ENCODE measurements around the gene PLAAT4. TPM values are rescaled to one million over a fixed set of nuclear protein-coding genes. Genes with fewer than 3 reads are reported as not detected.

The PLAAT4 gene
- total RNA-seq, 1 experiment from 2014 or later = 1.2 TPM

DNA sequence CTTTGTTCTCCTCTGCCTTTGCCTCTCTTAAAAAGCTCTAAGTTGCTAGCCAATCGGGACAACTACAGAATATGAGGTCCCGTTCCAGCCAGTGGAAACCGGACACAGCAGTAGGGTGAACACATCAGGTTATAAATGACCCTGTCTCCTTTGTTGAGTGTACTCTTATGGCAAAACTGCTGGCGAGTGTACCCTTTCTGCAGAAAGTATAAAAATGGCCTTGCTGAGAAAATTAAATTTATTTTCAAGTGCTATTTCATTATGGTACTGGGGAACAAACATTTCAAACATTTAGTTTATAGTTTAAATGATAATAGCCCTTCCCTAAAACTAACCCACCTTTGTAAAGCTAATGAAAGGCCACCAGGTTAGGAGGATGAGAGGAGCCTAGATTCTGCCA, 36.7 kb upstream of the PLAAT4 start:
- H3K4me1 ChIP-seq = no peaks in the 10 kb centered on the region
- Mint-ChIP-seq H3K4me3 (ENCODE audit: unreplicated experiment) (no peak overlapping the region), H3K27me3 (ENCODE audit: insufficient read depth, unreplicated experiment) (no peaks in the 10 kb centered on the region), H3K27ac (ENCODE audit: unreplicated experiment) (no peak overlapping the region), H3K9me3 (ENCODE audit: unreplicated experiment) (peaks cover 80% of the 10 kb centered on the region), H3K4me1 (ENCODE audit: low read depth, unreplicated experiment) (peaks cover 7% of the 10 kb centered on the region), H3K36me3 (ENCODE audit: insufficient read depth, unreplicated experiment) (no peaks in the 10 kb centered on the region)
- no peaks in the 10 kb centered on the region for H3K36me3 ChIP-seq (ENCODE audit: control insufficient read depth, insufficient read depth, low read length)
- H3K9me3 ChIP-seq = peaks cover 9% of the 10 kb centered on the region
- TF ChIP-seq, protein P1, sequence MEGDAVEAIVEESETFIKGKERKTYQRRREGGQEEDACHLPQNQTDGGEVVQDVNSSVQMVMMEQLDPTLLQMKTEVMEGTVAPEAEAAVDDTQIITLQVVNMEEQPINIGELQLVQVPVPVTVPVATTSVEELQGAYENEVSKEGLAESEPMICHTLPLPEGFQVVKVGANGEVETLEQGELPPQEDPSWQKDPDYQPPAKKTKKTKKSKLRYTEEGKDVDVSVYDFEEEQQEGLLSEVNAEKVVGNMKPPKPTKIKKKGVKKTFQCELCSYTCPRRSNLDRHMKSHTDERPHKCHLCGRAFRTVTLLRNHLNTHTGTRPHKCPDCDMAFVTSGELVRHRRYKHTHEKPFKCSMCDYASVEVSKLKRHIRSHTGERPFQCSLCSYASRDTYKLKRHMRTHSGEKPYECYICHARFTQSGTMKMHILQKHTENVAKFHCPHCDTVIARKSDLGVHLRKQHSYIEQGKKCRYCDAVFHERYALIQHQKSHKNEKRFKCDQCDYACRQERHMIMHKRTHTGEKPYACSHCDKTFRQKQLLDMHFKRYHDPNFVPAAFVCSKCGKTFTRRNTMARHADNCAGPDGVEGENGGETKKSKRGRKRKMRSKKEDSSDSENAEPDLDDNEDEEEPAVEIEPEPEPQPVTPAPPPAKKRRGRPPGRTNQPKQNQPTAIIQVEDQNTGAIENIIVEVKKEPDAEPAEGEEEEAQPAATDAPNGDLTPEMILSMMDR (IDR thresholded peaks at IDR 0.05; ENCODE audit: insufficient read depth in 1 of 2, low read depth in 1 of 2, low read length in 1 of 2, severe bottlenecking in 1 of 2, unreplicated experiment in 1 of 2) = no peak
- DNase-seq = no peak
- H3K4me3 ChIP-seq (ENCODE audit: low read depth, low read length) = no peak overlapping the region
- ChIA-PET POLR2A (no interaction called here), CTCF (no interaction called here)
- no TSS peak for BruUV-seq (replicated peaks)
- H3K27me3 ChIP-seq (replicated peaks; ENCODE audit: control insufficient read depth, insufficient read depth, low read length) = no peaks in the 10 kb centered on the region
- intact Hi-C loops (cut with micrococcal nuclease; ENCODE audit: unreplicated experiment) = no loop called here

DNA sequence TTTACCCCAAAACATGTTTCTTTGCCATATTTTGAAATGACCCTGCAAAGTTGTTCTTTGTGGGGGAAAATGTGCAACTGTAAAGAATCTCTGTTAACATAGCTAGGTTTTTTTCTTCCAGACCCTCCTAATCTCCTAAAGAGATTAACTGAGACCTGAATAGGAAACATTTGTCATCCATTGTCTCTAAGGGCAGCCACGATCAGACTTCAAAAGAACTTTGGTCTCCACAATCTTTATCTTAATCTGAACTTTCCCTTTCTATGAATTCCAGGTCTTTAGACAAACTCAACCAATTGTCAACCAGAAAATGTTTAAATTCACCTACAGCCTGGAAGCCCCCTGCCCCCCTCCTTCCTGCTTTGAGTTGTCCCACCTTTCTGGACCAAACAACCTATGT, 35.4 kb upstream of the PLAAT4 start:
- ChIA-PET POLR2A (no interaction called here), CTCF (interaction anchor here (0.6 kb wide), 1 partner anchor 1599 kb away, joined by 4 read pairs; no protein-coding TSS in a partner anchor)
- peaks cover 4% of the 10 kb centered on the region for H3K4me1 ChIP-seq
- H3K27me3 Mint-ChIP-seq (ENCODE audit: insufficient read depth, unreplicated experiment) = no peaks in the 10 kb centered on the region
- peaks cover 6% of the 10 kb centered on the region for H3K9me3 ChIP-seq
- H3K4me3 ChIP-seq (ENCODE audit: low read depth, low read length) = no peak overlapping the region
- H3K27me3 ChIP-seq (replicated peaks; ENCODE audit: control insufficient read depth, insufficient read depth, low read length) = no peaks in the 10 kb centered on the region
- H3K4me3 Mint-ChIP-seq (ENCODE audit: unreplicated experiment) = no peak overlapping the region
- no peaks in the 10 kb centered on the region for H3K36me3 Mint-ChIP-seq (ENCODE audit: insufficient read depth, unreplicated experiment)
- DNase-seq = no peak
- BruUV-seq (replicated peaks) = no TSS peak
- H3K36me3 ChIP-seq (ENCODE audit: control insufficient read depth, insufficient read depth, low read length) = no peaks in the 10 kb centered on the region
- TF ChIP-seq, protein P1 (IDR thresholded peaks at IDR 0.05; ENCODE audit: insufficient read depth in 1 of 2, low read depth in 1 of 2, low read length in 1 of 2, severe bottlenecking in 1 of 2, unreplicated experiment in 1 of 2) = no peak
- peaks cover 66% of the 10 kb centered on the region for H3K9me3 Mint-ChIP-seq (ENCODE audit: unreplicated experiment)
- intact Hi-C loops (cut with micrococcal nuclease; ENCODE audit: unreplicated experiment) = no loop called here
- H3K4me1 Mint-ChIP-seq (ENCODE audit: low read depth, unreplicated experiment) = peaks cover 7% of the 10 kb centered on the region
- H3K27ac Mint-ChIP-seq (ENCODE audit: unreplicated experiment) = no peak overlapping the region

DNA sequence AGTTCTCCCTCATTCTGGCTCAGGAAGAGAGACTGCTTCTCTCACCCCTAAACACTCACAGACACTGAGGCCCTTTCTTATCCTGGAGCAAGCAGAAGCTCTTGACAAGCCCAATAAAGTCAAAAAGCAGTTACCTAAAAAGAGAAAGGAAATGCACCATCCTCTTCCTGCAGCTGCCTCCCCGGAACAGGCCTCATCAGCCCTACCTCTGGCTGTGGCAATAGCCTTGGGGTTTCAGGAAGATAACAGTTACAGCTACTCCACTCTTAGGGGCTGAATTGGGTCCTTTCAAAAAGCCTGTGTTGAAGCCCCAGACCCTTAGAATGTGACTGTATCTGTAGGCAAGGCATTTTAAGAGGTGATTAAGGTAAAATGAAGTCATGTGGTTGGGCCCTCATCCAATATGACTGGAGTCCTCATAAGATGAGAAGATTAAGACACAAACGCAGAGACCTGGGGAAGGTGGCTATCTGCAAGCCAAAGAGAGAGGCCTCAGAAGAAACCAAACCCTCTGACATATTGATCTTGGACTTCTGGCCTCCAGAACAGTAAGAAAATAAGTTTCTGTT, 34.3 kb upstream of the PLAAT4 start:
- Histone ChIP-seq H3K36me3 (ENCODE audit: control insufficient read depth, insufficient read depth, low read length) (no peaks in the 10 kb centered on the region), H3K9me3 (peaks cover 6% of the 10 kb centered on the region), H3K4me3 (ENCODE audit: low read depth, low read length) (no peak overlapping the region), H3K4me1 (peaks cover 7% of the 10 kb centered on the region), H3K27me3 (replicated peaks; ENCODE audit: control insufficient read depth, insufficient read depth, low read length) (no peaks in the 10 kb centered on the region)
- no peaks in the 10 kb centered on the region for H3K36me3 Mint-ChIP-seq (ENCODE audit: insufficient read depth, unreplicated experiment)
- H3K27me3 Mint-ChIP-seq (ENCODE audit: insufficient read depth, unreplicated experiment) = no peaks in the 10 kb centered on the region
- TF ChIP-seq, protein P1 (IDR thresholded peaks at IDR 0.05; ENCODE audit: insufficient read depth in 1 of 2, low read depth in 1 of 2, low read length in 1 of 2, severe bottlenecking in 1 of 2, unreplicated experiment in 1 of 2) = no peak
- no peak overlapping the region for H3K4me3 Mint-ChIP-seq (ENCODE audit: unreplicated experiment)
- H3K9me3 Mint-ChIP-seq (ENCODE audit: unreplicated experiment) = peaks cover 55% of the 10 kb centered on the region
- H3K4me1 Mint-ChIP-seq (ENCODE audit: low read depth, unreplicated experiment) = peaks cover 7% of the 10 kb centered on the region
- ChIA-PET POLR2A (no interaction called here), CTCF (no interaction called here)
- BruUV-seq (replicated peaks) = no TSS peak
- no peak for DNase-seq
- H3K27ac Mint-ChIP-seq (ENCODE audit: unreplicated experiment) = no peak overlapping the region
- intact Hi-C loops (cut with micrococcal nuclease; ENCODE audit: unreplicated experiment) = no loop called here
